Breast epithelium (tissue), 3 donors: ENCODE results near the gene KCNE1.

Experiments used
- CTCF ChIP-seq, 3 donors: fragments of 450-650 bp; IDR thresholded peaks; one replicate each; pipeline ENCODE4 v1.5.1; 2016 to 2017; ENCODE audit warnings: antibody characterized with exemption in 3 of 3, mild to moderate bottlenecking in 3 of 3, moderate library complexity in 3 of 3
- POLR2A ChIP-seq: fragments of 450-650 bp; IDR thresholded peaks from one replicate; pipeline ENCODE4 v1.6.1; 2016; ENCODE audit warnings: antibody characterized with exemption, mild to moderate bottlenecking, moderate library complexity

DNA sequence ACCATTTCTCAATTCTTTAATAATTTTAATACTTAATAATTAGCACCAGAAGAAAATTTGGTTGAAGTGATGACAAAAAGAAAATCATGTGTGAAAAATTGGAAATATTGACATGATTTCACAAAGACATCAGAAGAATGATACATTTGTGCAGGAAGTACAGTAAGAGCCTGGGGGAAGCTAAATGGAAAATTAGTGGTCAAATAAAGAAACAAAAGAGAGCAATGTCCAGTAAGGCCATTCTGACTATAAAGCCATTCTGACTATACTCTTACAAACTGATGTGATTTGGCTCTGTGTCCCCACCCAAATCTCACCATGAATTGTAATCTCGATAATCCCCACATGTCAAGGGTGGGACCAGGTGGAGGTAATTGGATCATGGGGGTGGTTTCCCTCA is 48.6 kb upstream of the KCNE1 start:
- TF ChIP-seq CTCF (IDR thresholded peaks at IDR 0.05) (no peak), POLR2A (no peak)
